Adrenal gland (tissue), 5 donors: Measurements from ENCODE around the gene TSPAN18.

Experiments
- POLR2A ChIP-seq, 2 donors: fragments of 450-650 bp; IDR thresholded peaks; one replicate each; pipeline ENCODE4 v1.6.1; 2017; ENCODE audit warnings: antibody characterized with exemption in 2 of 2, mild to moderate bottlenecking in 2 of 2, moderate library complexity in 1 of 2
- TF ChIP-seq, protein P1 (sequence below), 6 experiments: fragments of 450-650 bp in 4 of 6; fragments of 200-600 bp in 2 of 6; sonication (generic) in 1 of 6; IDR thresholded peaks; 1 replicate in 5 of 6; 2 replicates in 1 of 6; pipeline versions ENCODE4 v1.5.1 to v1.8.0; 2016 to 2021; ENCODE audit warnings: antibody characterized with exemption in 6 of 6, mild to moderate bottlenecking in 2 of 6, moderate library complexity in 1 of 6
- donor health status: DM: no; HTN: no; CAD: no.

DNA sequence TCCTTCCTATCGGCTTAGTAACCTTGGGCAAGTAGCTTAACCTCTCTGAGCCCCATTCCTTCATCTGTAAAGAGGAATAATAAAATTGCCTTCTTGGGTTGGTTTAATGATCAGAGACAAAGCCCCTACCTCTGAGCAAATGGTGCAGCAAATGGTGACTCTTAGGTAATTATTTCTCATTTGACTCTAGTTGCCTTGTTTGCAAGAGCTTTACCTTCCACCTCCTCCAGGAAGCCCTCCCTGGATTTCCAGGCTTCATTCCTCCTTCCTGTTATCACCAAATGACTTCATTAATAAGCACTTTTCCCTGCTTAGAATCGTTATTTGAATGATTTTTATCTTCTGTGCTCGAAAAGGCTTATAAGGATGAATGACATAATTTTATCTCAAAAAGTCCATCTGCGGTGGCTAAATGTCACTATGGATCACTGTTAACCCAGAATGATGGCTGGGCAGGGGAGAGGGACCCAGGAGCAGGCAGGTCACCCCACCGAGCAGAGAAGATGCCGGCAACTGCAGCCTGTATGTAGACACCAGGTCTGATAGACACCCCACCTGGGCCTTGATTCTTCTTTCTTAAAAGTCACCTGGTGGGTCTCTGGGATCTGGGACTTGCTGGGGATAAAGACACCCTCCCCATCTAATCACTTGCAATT lies 106.6 kb downstream of the TSPAN18 start:
- no peak for TF ChIP-seq POLR2A (IDR thresholded peaks at IDR 0.05)
- TF ChIP-seq, protein P1, sequence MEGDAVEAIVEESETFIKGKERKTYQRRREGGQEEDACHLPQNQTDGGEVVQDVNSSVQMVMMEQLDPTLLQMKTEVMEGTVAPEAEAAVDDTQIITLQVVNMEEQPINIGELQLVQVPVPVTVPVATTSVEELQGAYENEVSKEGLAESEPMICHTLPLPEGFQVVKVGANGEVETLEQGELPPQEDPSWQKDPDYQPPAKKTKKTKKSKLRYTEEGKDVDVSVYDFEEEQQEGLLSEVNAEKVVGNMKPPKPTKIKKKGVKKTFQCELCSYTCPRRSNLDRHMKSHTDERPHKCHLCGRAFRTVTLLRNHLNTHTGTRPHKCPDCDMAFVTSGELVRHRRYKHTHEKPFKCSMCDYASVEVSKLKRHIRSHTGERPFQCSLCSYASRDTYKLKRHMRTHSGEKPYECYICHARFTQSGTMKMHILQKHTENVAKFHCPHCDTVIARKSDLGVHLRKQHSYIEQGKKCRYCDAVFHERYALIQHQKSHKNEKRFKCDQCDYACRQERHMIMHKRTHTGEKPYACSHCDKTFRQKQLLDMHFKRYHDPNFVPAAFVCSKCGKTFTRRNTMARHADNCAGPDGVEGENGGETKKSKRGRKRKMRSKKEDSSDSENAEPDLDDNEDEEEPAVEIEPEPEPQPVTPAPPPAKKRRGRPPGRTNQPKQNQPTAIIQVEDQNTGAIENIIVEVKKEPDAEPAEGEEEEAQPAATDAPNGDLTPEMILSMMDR (IDR thresholded peaks at IDR 0.05): no peak
